ENCODE measurements around the gene FAM171A1.
"Not testable (repeated sequence)": the region's sequence is repeated elsewhere in the genome, so short reads cannot be mapped to it uniquely, and the experiment has no call there.

FAM171A1 gene

DNA sequence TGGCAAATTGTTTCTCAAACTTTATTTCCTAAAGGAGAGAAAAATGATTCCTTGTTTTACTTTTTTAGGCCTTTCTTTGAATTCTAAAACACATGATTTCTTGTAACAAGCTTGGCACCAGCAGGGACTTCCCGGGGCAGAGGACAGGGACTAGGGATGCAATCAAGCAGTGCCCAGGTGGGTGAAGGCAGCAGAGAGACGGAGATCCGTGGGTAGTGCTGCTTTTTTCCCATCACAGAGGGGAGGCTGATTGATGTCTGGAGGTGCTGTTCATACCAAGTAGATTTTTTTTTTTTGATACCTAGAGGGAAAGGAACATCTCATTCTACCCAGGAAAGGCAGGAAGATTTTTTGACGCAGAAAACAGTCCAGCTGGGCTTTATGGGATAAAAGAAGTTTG is 91.9 kb downstream of the FAM171A1 start:
- no peak for DNase-seq

DNA sequence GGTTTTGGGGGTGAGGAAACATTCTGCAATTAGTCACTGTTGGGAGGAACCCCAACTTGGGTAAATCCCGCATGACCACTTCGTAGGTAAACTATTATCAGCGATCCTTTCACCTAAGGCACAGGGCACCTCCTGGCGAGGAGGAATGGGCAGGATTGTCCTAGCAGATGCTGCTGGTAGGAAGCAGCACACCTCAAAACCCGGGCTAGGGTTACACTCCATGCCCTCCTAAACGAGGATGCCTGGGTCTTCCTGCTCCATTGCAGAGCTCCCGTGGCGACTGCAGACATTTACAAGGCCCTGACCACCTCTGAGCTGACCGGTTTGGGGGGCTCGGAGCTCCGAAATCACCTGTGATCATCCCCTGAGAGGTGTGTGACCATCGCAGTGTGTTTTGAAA is 92.3 kb downstream of the FAM171A1 start:
- DNase-seq = no peak

- DNase-seq = not testable (repeated sequence)
These were observed 95.0 kb downstream of the FAM171A1 start for GRCh38 chr10:15276039-15276438.

- DNase-seq = not testable (repeated sequence)
These were observed 101.3 kb downstream of the FAM171A1 start for GRCh38 chr10:15269838-15270237.

DNA sequence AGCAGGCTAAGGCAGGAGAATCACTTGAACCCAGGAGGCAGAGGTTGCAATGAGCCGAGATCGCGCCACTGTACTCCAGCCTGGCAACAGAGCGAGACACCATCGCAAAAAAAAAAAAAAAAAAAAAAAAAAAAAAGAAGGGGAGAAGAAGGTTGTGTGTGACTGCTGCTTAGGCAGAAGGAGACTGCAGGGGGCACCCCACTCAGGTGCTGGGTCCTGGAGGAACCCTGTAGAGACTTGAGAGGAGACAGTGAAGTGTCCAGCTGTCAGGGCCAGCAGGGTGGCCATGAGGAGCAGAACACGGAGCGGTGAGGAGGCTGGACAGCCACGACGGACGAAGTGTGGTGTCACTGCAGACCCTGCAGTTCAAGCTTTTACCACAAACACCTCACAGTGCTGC is 103.6 kb downstream of the FAM171A1 start:
- no peak for DNase-seq

DNA sequence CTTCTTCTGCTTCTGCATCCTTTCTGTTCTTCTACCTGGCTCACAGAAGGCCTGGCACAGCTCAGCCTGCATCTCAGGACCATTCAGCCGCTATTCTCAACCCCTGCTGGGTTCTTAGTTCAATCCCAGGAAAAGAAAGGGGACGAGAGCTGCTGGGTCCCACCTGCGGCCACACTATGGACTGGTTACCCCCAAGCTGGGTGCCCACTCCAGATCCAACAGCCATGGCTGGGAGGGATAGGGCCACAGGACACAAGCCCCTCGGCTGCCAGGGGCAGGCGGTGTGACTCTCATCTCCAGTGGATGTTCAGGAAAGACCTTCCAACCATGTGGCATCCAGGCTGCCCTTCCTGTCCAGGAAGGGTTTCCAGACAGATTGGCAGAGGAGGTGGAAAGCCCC is 105.0 kb downstream of the FAM171A1 start:
- no peak for DNase-seq

GRCh38 chr10:15265558-15265957 is 105.5 kb downstream of the FAM171A1 start:
- DNase-seq = no peak

- no peak for DNase-seq
These were observed 106.0 kb downstream of the FAM171A1 start for GRCh38 chr10:15265056-15265455.

GRCh38 chr10:15263657-15264323 is 107.3 kb downstream of the FAM171A1 start:
- DNase-seq = no peak

DNA sequence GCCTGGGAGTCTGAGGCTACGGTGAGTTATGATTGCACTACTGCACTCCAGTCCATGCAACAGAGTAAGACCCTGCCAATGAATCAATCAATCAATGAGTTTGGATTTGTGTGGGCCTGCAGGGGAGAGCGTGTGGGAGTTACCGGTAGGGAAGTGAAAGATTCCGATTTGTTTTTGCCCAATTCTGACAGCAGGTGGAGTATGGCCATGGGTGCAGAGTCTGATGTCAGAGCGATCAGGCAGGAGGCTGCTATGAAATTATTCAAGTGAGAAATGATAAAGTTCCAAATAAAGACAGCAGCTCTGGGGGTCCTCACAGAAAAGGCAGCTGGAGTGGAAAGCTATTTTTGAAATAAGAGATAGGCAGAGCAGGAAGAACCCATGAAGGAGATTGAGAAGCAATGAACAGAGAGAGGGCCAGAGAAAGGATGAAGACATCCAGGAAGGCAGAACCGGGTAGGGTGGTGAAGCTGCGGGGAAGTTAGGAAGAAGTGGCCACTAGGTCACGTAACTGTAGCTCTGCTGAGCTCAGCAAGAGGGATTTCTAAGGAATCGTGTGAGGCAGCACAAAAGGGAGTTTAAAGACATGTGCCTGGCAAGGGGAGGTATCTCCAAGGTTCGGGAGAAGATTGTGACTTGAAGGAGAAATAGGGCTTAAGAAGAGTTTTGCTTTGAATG is 108.9 kb downstream of the FAM171A1 start:
- DNase-seq = no peak

DNA sequence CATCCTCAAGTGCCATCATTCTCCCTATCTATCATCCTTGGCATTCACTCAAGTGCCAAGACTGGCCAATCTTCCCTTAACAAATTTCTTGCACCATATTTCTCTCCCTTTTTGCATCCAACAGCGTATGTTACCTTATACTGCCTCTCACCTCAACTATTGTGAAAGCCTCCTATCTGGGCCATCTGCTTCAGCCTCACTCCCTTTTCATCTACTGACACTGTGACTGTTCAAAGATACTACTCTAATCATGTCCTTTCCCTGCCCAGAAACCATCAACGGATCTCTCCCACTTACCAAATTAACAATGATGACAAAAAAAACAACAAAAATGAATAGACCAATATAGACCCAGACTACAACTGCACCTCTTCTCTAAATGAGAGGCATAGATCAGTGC is 112.0 kb downstream of the FAM171A1 start:
- DNase-seq = no peak

DNA sequence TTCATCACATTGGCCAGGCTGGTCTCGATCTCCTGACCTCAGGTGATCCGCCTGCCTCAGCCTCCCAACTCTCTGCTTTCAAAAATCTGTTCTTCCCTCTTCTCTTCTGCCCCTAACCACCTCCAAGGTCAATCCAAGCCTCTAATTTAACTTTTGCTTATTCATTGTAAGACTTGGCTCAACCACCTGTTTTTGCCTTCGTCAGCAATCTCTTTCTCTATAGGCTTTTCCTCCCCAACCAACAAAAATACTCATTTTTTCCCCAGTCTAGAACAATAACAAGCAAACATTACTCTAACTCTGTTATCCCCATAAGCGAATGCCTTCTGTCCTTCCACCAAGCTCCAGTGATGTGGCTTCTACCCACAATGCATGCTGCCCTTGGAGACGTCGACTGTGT is 112.8 kb downstream of the FAM171A1 start:
- no peak for DNase-seq

GRCh38 chr10:15255961-15256360 is 115.1 kb downstream of the FAM171A1 start:
- DNase-seq = no peak

- DNase-seq = no peak
These were observed 116.1 kb downstream of the FAM171A1 start for GRCh38 chr10:15254808-15255648.

DNA sequence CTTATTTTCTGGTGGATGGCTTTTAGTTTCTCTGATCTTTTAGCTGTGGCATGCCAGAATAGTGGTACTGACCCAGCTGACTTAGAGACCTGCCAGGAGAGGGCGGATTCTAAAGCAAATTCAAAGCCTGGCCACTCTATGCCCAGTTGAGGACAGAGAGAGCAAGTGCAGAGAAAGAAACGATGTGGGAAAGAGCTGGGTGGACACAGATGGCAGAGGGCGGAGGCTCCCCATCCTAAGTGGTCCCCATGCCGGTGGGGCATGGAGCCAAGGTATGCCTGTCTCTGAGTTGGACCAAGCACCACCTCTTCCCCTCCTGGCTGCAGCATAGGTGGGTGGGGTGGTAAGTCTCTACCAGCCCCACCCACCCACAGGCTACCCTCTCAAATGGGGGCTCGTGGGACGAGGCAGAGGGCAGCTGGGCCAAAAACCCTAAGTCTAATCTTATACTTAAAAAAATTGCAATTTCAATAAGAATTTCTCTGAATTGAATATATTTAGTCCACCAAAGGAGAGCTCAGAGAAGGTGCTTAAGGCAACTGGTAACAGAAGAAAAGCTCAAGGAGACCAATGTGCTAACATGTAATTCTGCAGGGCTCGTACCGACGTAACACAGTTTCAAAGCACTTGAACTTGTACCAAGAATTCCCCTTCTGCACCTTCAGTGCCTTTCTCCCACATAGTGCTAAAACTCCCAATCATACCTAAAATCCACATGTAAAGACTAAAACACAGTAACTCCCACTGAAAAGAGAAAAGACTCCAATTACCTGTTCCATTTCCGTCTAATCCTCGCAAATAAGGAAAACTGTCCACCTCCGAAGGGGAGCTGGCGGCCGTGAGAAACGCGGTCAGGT is 116.9 kb downstream of the FAM171A1 start:
- DNase-seq = no peak

- DNase-seq = no peak
These were observed 118.7 kb downstream of the FAM171A1 start for GRCh38 chr10:15252396-15252795.

DNA sequence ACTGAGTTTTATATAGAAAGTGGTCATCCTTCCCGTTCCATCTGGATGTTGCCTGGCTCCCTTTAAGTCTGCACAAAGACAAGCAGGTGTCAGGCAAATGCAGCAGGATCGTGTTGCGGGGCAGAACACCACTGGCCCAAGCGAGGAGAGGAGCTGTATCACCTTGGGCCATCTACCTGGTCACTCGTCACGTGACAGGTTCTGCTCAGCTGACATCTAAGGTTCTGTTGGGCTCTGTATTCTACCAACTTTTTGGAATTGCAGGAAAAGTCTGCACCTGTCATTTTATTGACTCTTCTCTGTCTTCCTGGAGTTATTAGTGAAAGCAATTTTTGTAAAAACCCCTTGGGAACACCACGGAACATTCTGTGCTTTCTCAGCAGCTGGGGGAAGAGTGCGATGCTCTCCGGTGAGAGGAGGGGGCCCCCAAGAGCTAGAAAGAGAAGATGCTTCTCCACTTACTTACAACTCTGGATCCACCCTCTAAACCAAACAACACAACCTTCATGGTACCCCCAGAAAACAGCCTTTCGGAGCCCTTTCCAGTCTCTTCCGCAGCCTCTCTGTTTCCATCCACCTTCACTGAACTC is 119.2 kb downstream of the FAM171A1 start:
- DNase-seq = no peak

DNA sequence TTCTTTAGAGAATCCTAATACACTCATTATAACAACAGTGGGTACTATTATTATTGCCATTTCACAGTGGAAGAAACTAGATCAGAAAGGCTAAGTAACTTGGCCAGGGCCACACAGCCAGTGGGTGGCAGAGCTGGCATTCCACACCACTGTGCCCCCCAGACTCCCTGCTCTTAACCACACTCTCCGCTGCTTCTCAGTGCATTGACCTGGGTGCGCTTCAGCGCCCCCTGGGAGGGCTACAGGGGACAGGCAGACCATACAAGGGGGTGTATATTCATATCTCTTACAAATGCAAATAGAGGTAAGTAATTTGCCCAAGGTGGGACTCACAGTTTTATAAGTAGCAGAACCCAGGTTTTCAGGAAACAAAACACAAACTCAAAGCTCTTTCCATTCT is 125.6 kb downstream of the FAM171A1 start:
- DNase-seq = no peak

GRCh38 chr10:15244635-15245197 is 126.4 kb downstream of the FAM171A1 start:
- DNase-seq = no peak

GRCh38 chr10:15242261-15242840 is 128.7 kb downstream of the FAM171A1 start:
- no peak for DNase-seq

- DNase-seq = no peak
These were observed 129.8 kb downstream of the FAM171A1 start for GRCh38 chr10:15241306-15241705.

All from NCI-H345 (cell line).